GM21723 (cell line): ENCODE measurements around the gene ALG9.
"Not testable (repeated sequence)": the region's sequence is repeated elsewhere in the genome, so short reads cannot be mapped to it uniquely, and the experiment has no call there.

Experiments
- ATAC-seq: cut with Tn5 transposase; IDR thresholded peaks from one replicate; pipeline ENCODE4 v1.9.1; 2021; ENCODE audit warnings: mild to moderate bottlenecking, moderate library complexity; ENCODE audit not compliant: unreplicated experiment

The ALG9 gene

GRCh38 chr11:111870886-111871692 is at the start of gene ALG9:
Gene ALG9 (minus strand): TSS chr11:111871581. CDS start chr11:111871482, 99 bp downstream.
- ATAC-seq: peak; percentile 88

- ATAC-seq: no peak
These were observed 49.5 kb upstream of the ALG9 start for GRCh38 chr11:111920908-111921307.

GRCh38 chr11:111918390-111919256 is 47.2 kb upstream of the ALG9 start, which contains the start of gene C11orf52:
Gene C11orf52 (plus strand): TSS chr11:111918913. CDS start chr11:111918973, 60 bp downstream.
- no peak for ATAC-seq

- ATAC-seq: no peak
These were observed 46.4 kb upstream of the ALG9 start for GRCh38 chr11:111917788-111918187.

- no peak for ATAC-seq
These were observed 45.9 kb upstream of the ALG9 start for GRCh38 chr11:111917312-111917711.

GRCh38 chr11:111916768-111917167 is 45.4 kb upstream of the ALG9 start:
- ATAC-seq: no peak

GRCh38 chr11:111913997-111914396 is 42.6 kb upstream of the ALG9 start:
- no peak for ATAC-seq

GRCh38 chr11:111913031-111913861 is 41.9 kb upstream of the ALG9 start:
- no peak for ATAC-seq

GRCh38 chr11:111912535-111912934 is 41.2 kb upstream of the ALG9 start, which contains the start of gene HSPB2:
Gene HSPB2 (plus strand): TSS chr11:111912734. CDS start chr11:111912830, 96 bp downstream.
- no peak for ATAC-seq

- ATAC-seq: no peak
These were observed 40.4 kb upstream of the ALG9 start, which contains the start of gene CRYAB for GRCh38 chr11:111911563-111912401. Gene CRYAB (minus strand): TSS chr11:111911770. CDS start chr11:111911724, 46 bp downstream.

- no peak for ATAC-seq
These were observed 39.5 kb upstream of the ALG9 start for GRCh38 chr11:111910676-111911562.

GRCh38 chr11:111909378-111909777 is 38.0 kb upstream of the ALG9 start:
- no peak for ATAC-seq

GRCh38 chr11:111908639-111909305 is 37.4 kb upstream of the ALG9 start:
- ATAC-seq: no peak

GRCh38 chr11:111906680-111907079 is 35.3 kb upstream of the ALG9 start:
- no peak for ATAC-seq

- ATAC-seq: no peak
These were observed 34.0 kb upstream of the ALG9 start for GRCh38 chr11:111905411-111905810.

- ATAC-seq: no peak
These were observed 15.5 kb upstream of the ALG9 start for GRCh38 chr11:111886844-111887243.

GRCh38 chr11:111886032-111886431 is 14.7 kb upstream of the ALG9 start:
- no peak for ATAC-seq

GRCh38 chr11:111885053-111885452 is 13.7 kb upstream of the ALG9 start:
- not testable (repeated sequence) for ATAC-seq
